Measurements from ENCODE around the gene SCN5A.

Gene SCN5A

DNA sequence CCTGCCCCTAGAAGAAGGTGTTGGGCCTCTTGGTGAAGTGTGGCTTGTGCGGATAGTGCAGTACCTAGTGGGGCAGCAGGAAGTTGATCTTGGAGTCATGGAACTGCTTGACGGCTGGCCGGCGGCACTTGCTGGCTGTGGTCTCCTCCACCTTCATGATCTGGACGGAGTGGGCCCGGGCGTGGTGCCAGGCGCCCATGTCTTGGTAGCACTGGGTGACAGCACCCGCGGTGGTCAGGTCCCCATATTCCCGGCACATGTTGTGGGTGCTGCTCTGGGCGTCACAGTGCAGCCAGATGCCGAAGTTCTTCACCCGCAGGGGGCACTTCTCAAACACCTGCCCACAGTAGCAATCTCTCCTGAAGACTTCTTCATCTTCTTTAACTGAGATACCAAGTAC, 122.7 kb downstream of the SCN5A start:
- TF ChIP-seq, protein P1, sequence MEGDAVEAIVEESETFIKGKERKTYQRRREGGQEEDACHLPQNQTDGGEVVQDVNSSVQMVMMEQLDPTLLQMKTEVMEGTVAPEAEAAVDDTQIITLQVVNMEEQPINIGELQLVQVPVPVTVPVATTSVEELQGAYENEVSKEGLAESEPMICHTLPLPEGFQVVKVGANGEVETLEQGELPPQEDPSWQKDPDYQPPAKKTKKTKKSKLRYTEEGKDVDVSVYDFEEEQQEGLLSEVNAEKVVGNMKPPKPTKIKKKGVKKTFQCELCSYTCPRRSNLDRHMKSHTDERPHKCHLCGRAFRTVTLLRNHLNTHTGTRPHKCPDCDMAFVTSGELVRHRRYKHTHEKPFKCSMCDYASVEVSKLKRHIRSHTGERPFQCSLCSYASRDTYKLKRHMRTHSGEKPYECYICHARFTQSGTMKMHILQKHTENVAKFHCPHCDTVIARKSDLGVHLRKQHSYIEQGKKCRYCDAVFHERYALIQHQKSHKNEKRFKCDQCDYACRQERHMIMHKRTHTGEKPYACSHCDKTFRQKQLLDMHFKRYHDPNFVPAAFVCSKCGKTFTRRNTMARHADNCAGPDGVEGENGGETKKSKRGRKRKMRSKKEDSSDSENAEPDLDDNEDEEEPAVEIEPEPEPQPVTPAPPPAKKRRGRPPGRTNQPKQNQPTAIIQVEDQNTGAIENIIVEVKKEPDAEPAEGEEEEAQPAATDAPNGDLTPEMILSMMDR (IDR thresholded peaks at IDR 0.05; ENCODE audit: low read depth, low read length, missing control alignments) = no peak
- no peak for DNase-seq (ENCODE audit: low read depth)
- no peak overlapping the region for H3K4me3 ChIP-seq (ENCODE audit: low read depth, low read length)

DNA sequence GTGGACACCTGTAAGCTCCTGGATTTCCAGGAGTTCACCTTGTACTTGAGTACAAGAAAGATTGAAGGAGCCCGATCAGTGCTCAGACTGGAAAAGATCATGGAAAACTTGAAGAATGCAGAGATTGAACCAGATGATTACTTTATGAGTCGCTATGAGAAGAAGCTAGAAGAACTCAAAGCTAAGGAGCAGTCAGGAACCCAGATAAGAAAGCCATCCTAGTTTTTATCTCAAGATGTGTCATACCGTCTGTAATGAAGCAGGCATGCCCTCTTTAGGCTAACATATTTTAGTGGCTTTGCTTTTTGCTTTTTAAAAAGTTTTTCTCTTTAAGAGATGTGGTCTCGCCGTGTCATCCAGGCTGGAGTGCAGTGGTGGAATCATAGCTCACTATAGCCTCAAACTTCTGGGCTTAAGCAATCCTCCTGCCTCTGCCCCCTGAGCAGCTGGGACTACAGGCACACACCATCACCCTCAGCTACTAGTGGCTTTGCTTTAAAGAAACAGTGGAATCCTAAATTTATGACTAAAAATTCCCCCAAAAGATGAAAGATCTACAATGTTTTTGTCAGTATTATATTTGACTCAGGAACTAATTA, 125.2 kb downstream of the SCN5A start:
- no peak overlapping the region for H3K4me3 ChIP-seq (ENCODE audit: low read depth, low read length)
- no peak for DNase-seq (ENCODE audit: low read depth)
- TF ChIP-seq, protein P1 (IDR thresholded peaks at IDR 0.05; ENCODE audit: low read depth, low read length, missing control alignments) = no peak

DNA sequence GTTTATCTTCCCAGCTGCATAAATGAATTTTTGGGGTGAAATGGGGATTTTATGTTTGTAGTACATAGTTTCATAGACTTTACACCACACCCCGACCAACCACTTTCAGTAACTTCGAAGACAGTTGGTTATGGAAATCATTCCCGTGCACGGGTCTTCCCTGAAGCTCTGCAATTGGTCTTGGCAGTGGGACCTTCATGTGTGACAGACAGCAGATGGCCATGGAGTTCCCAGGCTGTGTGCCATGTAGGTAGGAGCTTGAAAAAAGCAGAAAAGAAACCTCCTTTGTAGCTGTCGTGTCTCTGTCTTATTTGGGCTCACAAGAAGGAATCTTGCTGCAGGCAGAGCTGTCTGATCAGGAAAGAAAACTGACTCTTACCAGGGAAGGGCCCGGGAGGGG, 127.5 kb downstream of the SCN5A start:
- DNase-seq (ENCODE audit: low read depth) = no peak
- no peak overlapping the region for H3K4me3 ChIP-seq (ENCODE audit: low read depth, low read length)
- TF ChIP-seq, protein P1 (IDR thresholded peaks at IDR 0.05; ENCODE audit: low read depth, low read length, missing control alignments) = no peak

DNA sequence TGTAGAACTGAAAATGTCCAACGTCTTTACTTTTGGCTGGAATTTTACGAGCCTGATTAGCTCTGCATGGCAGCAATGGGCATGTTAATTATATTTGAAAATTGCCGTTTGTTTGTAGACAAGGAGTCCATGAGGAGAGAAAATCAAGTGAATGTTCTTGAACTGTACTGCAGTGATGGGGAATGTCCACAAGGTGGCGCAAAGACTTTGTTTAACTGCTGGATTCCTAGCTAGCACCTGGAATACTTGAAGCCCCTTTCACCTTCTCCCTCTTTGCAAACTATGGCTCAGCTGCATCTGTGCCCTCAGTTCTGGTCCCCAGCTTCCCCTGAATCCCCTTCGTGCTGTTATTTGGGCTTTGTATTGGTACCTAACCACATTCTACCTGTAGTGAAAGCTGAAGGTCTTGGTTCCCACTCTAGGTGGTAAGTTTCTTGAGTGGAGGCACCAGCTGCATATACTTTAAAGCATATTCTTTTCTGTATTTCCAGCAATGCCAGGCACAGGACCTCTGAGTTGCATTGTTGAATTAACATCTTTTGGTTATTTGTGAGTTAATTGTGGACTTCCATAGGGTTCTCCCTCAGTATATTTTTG, 128.0 kb downstream of the SCN5A start:
- peak; percentile 38 for DNase-seq (ENCODE audit: low read depth)
- H3K4me3 ChIP-seq (ENCODE audit: low read depth, low read length) = no peak overlapping the region
- TF ChIP-seq, protein P1 (IDR thresholded peaks at IDR 0.05; ENCODE audit: low read depth, low read length, missing control alignments) = peak; percentile 96

DNA sequence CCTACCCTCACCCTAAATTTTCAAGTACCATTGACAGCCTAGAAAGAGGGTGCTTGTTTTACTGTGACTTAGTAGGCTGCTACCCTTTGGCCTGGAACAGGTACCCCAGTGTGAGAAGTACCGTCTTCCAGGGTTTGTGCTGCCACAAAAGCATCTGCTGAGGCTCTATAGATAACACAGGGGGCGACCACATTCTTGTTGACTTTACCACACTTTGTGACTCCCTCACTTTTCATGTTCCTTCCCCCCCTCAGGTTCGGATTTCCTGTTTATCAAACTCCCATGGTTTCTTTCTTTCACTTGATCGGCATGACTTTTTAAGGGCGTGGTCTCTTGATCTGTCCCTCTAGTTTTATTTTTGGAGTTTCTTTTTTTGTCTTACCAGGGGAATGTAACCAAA, 129.8 kb downstream of the SCN5A start:
- no peak overlapping the region for H3K4me3 ChIP-seq (ENCODE audit: low read depth, low read length)
- TF ChIP-seq, protein P1 (IDR thresholded peaks at IDR 0.05; ENCODE audit: low read depth, low read length, missing control alignments) = no peak
- DNase-seq (ENCODE audit: low read depth) = no peak

DNA sequence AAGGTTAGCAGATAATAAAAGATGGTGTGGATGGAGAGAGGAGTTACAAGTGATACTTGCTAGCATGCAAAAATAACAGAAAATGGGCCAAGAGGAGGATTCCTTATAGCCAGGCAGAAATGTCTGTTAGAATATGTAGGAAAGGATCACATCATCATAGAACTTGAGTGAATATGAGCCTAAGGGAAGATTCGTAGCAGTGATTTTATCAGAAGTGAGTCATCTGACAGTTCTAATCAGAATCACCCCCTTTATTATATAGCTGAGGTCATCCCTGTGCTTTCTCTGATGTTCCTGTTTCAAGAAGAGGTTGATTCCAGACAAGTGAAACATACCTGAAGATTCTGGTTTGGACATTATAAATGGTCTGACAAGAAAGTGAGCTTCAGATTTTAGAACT, 130.5 kb downstream of the SCN5A start:
- TF ChIP-seq, protein P1 (IDR thresholded peaks at IDR 0.05; ENCODE audit: low read depth, low read length, missing control alignments) = no peak
- H3K4me3 ChIP-seq (ENCODE audit: low read depth, low read length) = no peak overlapping the region
- no peak for DNase-seq (ENCODE audit: low read depth)

DNA sequence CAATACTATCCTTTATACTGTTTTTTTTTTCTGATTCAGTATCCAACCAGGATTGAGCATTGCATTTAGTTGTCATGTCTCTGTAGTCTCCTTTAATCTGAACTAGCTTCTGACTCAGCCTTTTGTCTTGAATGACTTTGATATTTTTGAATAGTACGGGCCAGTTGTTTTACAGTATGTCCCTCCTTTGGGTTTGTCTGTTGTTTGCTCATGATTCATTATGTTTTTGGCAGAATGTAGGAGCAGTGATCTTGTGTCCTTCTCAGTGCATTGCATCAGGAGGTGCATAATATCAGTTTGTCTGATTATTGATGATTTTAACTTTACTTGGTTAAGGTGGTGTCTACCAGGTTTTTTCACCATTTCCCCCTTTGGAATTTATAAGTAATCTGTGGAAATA, 132.8 kb downstream of the SCN5A start:
- TF ChIP-seq, protein P1 (IDR thresholded peaks at IDR 0.05; ENCODE audit: low read depth, low read length, missing control alignments) = no peak

More for the DNA sequence above, 132.8 kb downstream of the SCN5A start:
- DNase-seq (ENCODE audit: low read depth) = no peak
- H3K4me3 ChIP-seq (ENCODE audit: low read depth, low read length) = no peak overlapping the region
